ENCODE measurements around the gene ALDH3B1.

ALDH3B1 gene

DNA sequence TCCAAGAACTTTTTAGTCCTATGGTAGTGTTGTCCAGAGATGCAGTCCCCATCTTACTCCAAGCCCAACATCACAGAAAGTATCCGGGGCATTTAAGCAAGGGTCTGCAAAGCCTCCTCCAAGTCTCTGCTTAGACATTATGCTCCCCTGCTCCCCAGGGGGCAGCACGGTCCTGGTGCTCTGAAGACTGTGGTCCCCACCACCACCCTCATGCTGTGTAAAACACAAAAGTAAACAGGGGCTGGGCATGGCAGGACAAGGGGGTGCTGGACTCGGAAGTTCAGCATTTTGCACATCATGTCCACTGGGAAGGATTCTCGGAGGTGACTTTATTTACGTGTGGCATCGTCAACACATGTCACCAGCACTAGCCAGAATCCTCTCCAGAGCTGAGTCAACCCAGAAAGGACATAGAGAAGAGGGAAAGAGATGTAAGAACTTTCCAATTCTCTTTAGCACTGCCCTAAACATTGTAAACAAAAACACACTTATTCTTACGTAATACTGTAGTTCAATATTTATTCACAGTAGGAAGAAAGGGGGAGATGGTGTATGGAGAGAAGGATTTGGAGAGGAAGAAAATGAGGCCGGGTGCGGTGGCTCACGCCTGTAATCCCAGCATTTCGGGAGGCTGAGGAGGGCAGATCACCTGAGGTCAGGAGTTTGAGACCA lies 66.4 kb downstream of the ALDH3B1 start:
- no peak for DNase-seq

DNA sequence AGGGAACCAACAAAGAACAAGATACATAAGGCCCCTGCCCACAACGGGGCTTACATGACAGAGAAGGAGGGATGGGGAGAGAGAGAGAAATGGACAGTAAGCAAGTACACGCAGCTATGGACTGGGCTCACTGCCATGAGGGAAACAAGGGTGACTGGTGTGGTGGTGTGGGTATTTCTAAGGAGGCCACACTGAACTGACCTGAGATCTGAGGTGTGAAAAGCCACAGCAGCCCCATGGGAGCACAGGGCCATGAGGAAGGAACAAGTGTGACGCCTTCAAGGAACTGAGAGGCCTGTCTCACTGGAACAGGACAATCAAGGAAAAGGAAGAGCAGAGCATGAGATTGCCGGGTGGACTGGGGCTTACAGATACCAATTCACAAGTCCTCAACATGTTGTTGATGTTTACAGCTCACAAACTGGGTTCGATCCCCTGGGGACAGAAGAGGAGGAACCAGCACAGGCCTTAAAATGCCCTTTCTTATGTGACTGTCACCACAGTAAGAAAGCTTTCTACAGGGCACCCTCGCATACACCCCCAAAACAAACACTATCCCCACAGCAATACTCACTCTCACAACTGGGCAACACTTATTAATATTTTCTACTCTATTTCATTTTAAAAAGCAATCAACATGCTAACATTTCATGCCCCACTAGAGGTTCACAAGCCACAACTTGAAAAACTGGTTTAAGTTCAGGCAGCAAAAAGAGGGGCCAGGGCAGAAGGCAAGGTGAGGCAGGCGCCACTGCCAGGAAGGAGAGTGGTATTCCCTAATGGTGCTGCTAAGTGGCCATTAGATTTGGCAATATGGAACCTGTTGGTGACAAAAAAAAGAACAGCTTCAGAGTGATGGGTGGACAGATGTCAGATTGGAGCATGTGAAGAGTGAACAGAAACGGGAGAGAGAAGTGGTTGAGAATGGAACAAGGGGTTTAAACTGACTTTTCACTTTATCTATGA lies 67.8 kb downstream of the ALDH3B1 start:
- no peak for DNase-seq

Measured in NCI-H2029 treated with DMSO at 0.1 percent for 48 hours (cell line).